ENCODE data around the gene SRPRB.

SRPRB gene

GRCh38 chr3:133855002-133855370, 49.4 kb downstream of the SRPRB start:
- H3K4me1 ChIP-seq (ENCODE audit: control insufficient read depth in 1 of 2, insufficient read depth in 1 of 2, low read depth in 1 of 2, low read length in 1 of 2), result peaks cover 0 to 5% of the 10 kb centered on the region in 2 experiments
- H3K27me3 ChIP-seq, result no peaks in the 10 kb centered on the region
- no peaks in the 10 kb centered on the region for H3K9me3 ChIP-seq
- H3K36me3 ChIP-seq, result no peaks in the 10 kb centered on the region
- no peak for TF ChIP-seq CTCF (IDR thresholded peaks at IDR 0.05)
- H3K27ac ChIP-seq, result no peak overlapping the region
- no peak overlapping the region for H3K4me3 ChIP-seq (ENCODE audit: low read depth in 1 of 2, low read length in 1 of 2)

- Histone ChIP-seq H3K27ac (no peak overlapping the region), H3K27me3 (no peaks in the 10 kb centered on the region), H3K4me1 (ENCODE audit: control insufficient read depth in 1 of 2, insufficient read depth in 1 of 2, low read depth in 1 of 2, low read length in 1 of 2) (peaks cover 0 to 5% of the 10 kb centered on the region in 2 experiments), H3K9me3 (no peaks in the 10 kb centered on the region), H3K36me3 (no peaks in the 10 kb centered on the region), H3K4me3 (ENCODE audit: low read depth in 1 of 2, low read length in 1 of 2) (no peak overlapping the region)
- TF ChIP-seq CTCF (IDR thresholded peaks at IDR 0.05), result no peak
Observed at GRCh38 chr3:133855772-133856171, 50.2 kb downstream of the SRPRB start.

- no peak for TF ChIP-seq CTCF (IDR thresholded peaks at IDR 0.05)
- Histone ChIP-seq H3K27me3 (no peaks in the 10 kb centered on the region), H3K4me1 (ENCODE audit: control insufficient read depth in 1 of 2, insufficient read depth in 1 of 2, low read depth in 1 of 2, low read length in 1 of 2) (peaks cover 0 to 5% of the 10 kb centered on the region in 2 experiments), H3K27ac (no peak overlapping the region), H3K9me3 (no peaks in the 10 kb centered on the region), H3K36me3 (no peaks in the 10 kb centered on the region), H3K4me3 (ENCODE audit: low read depth in 1 of 2, low read length in 1 of 2) (no peak overlapping the region)
Observed at GRCh38 chr3:133856316-133856715, 50.7 kb downstream of the SRPRB start.

- no peak for TF ChIP-seq CTCF (IDR thresholded peaks at IDR 0.05)
- Histone ChIP-seq H3K27me3 (no peaks in the 10 kb centered on the region), H3K27ac (no peak overlapping the region), H3K36me3 (no peaks in the 10 kb centered on the region), H3K4me3 (ENCODE audit: low read depth in 1 of 2, low read length in 1 of 2) (no peak overlapping the region), H3K4me1 (ENCODE audit: control insufficient read depth in 1 of 2, insufficient read depth in 1 of 2, low read depth in 1 of 2, low read length in 1 of 2) (peaks cover 0 to 5% of the 10 kb centered on the region in 2 experiments), H3K9me3 (no peaks in the 10 kb centered on the region)
Observed at GRCh38 chr3:133857767-133858166, 52.2 kb downstream of the SRPRB start.

GRCh38 chr3:133859381-133860234, 54.0 kb downstream of the SRPRB start:
- TF ChIP-seq CTCF (IDR thresholded peaks at IDR 0.05), result no peak
- H3K4me3 ChIP-seq (ENCODE audit: low read depth in 1 of 2, low read length in 1 of 2), result no peak overlapping the region
- H3K9me3 ChIP-seq, result no peaks in the 10 kb centered on the region
- H3K4me1 ChIP-seq (ENCODE audit: control insufficient read depth in 1 of 2, insufficient read depth in 1 of 2, low read depth in 1 of 2, low read length in 1 of 2), result peaks cover 0 to 5% of the 10 kb centered on the region in 2 experiments
- no peaks in the 10 kb centered on the region for H3K27me3 ChIP-seq
- H3K36me3 ChIP-seq, result no peaks in the 10 kb centered on the region
- no peak overlapping the region for H3K27ac ChIP-seq

Measured in neutrophil (primary cell).